Transverse colon (tissue), 4 donors: Measurements from ENCODE around the gene ISG20. TPM values are rescaled to one million over a fixed set of nuclear protein-coding genes. Genes with fewer than 3 reads are reported as not detected.
A peak's percentile ranks its signal among the peaks of the same experiment; 100 is the strongest.

Source experiments
- DNase-seq: peaks from one replicate; pipeline ENCODE4 v3.0.0-alpha.2; 2019
- H3K27ac ChIP-seq, 4 donors: fragments of 200-600 bp; sonication (generic); 2 replicates each; pipeline ENCODE4 v1.5.1; 2016 to 2018; ENCODE audit warnings: inconsistent platforms in 4 of 4
- H3K27me3 ChIP-seq: fragments of 200-600 bp; sonication (generic); 2 replicates; pipeline ENCODE4 v1.5.1; 2017; ENCODE audit warnings: inconsistent platforms
- H3K36me3 ChIP-seq, 4 donors: fragments of 200-600 bp; sonication (generic); 2 replicates each; pipeline ENCODE4 v1.5.1; 2017 to 2019; ENCODE audit warnings: inconsistent platforms in 4 of 4
- H3K4me1 ChIP-seq, 4 donors: fragments of 200-600 bp; sonication (generic); 2 replicates each; pipeline ENCODE4 v1.5.1; 2017 to 2020; ENCODE audit warnings: inconsistent platforms in 4 of 4
- H3K4me3 ChIP-seq, 4 donors: fragments of 200-600 bp; sonication (generic); 1 replicate in 1 of 4; 2 replicates in 3 of 4; pipeline versions ENCODE4 v1.5.1 to v1.6.1; 2017 to 2019; ENCODE audit warnings: inconsistent platforms in 4 of 4
- H3K9me3 ChIP-seq, 2 donors: fragments of 200-600 bp; sonication (generic); 2 replicates each; pipeline ENCODE4 v1.5.1; 2017 to 2019; ENCODE audit warnings: inconsistent platforms in 2 of 2
- CTCF ChIP-seq, 5 experiments: fragments of 200-600 bp in 3 of 5; fragments of 450-650 bp in 2 of 5; sonication (generic) in 3 of 5; IDR thresholded peaks; 1 replicate in 2 of 5; 2 replicates in 3 of 5; pipeline ENCODE4 v1.5.1; 2016 to 2017; ENCODE audit warnings: antibody characterized with exemption in 5 of 5, inconsistent platforms in 3 of 5, mild to moderate bottlenecking in 2 of 5, moderate library complexity in 1 of 5
- EP300 ChIP-seq: sonication (generic); formaldehyde crosslinking; IDR thresholded peaks from one replicate; pipeline ENCODE4 v1.6.1; 2017; ENCODE audit warnings: antibody characterized with exemption, low read depth
- POLR2A ChIP-seq: fragments of 450-650 bp; IDR thresholded peaks from one replicate; pipeline ENCODE4 v1.6.1; 2016; ENCODE audit warnings: antibody characterized with exemption, mild to moderate bottlenecking, moderate library complexity
- POLR2AphosphoS5 ChIP-seq, 3 donors: sonication (generic); formaldehyde crosslinking; IDR thresholded peaks; one replicate each; pipeline ENCODE4 v1.6.1; 2016; ENCODE audit warnings: antibody characterized with exemption in 3 of 3
- WGBS, 2 donors: methylation state at CpG; one replicate each; pipeline ENCODE4 v1.1.5; 2018; ENCODE audit warnings: low coverage in 1 of 2; 5-methylcytosine and 5-hydroxymethylcytosine counted together
- in situ Hi-C, 4 donors: fragments of 200-750 bp; cut with MboI; loops; one replicate each; pipeline versions ENCODE4 v1.15.0 to v1.15.1; 2017; ENCODE audit warnings: low sequenced_read_pairs in 3 of 4, low pct_ligation_motif_present in 1 of 4, low pct_unique_long_range_greater_than_20kb in 1 of 4
- intact Hi-C: fragments of 100-400 bp; cut with DNase I; formaldehyde crosslinking; loops from one replicate; pipeline ENCODE4 v1.15.1; 2023; ENCODE audit warnings: low total_unique reads
- total RNA-seq, 4 donors: library from RNA; depleted of rRNA; stranded (reverse); fragments of >200 nt; gene quantifications; one replicate each; pipeline ENCODE4 v1.1.0, GENCODE V29; 2016

The ISG20 gene
- total RNA-seq: 10 to 100 TPM; 18.7 to 51.9 (median 38.6) TPM

- Histone ChIP-seq H3K4me3 (peak within 1 kb of the TSS; percentile 30 to 52 (median 41)), H3K27ac (peak within 1 kb of the TSS; percentile 95 to 98 (median 96)), H3K9me3 (no peaks in the 10 kb centered on the region), H3K4me1 (peaks cover 9 to 34% (median 33%) of the 10 kb centered on the region in 4 donors), H3K27me3 (no peaks in the 10 kb centered on the region), H3K36me3 (no peaks in the 10 kb centered on the region)
- in situ Hi-C loops (no loop called here), intact Hi-C loops (no loop called here)
- DNase-seq: peak; percentile 96
- TF ChIP-seq CTCF (IDR thresholded peaks at IDR 0.05) (peak; percentile 29 to 82 (median 42)), EP300 (peak; percentile 82), POLR2AphosphoS5 (IDR thresholded peaks at IDR 0.05) (peak; percentile 91 to 97 (median 95)), POLR2A (peak; percentile 98)
- WGBS, 2 donors: 0 to 5% methylated on average over 2 to 24 of the region's 27 CpGs
These were observed at the start of gene ISG20 for GRCh38 chr15:88638626-88639372. TSS of gene ISG20 (plus strand) at chr15:88639016. CDS start at chr15:88639367, 351 bp downstream.

GRCh38 chr15:88590759-88591158 is 48.1 kb upstream of the ISG20 start:
- Histone ChIP-seq H3K4me1 (no peaks in the 10 kb centered on the region), H3K4me3 (no peak overlapping the region), H3K27ac (no peak overlapping the region), H3K9me3 (no peaks in the 10 kb centered on the region), H3K27me3 (no peaks in the 10 kb centered on the region), H3K36me3 (no peaks in the 10 kb centered on the region)
- no peak for DNase-seq
- TF ChIP-seq POLR2AphosphoS5 (IDR thresholded peaks at IDR 0.05) (no peak), POLR2A (no peak), CTCF (IDR thresholded peaks at IDR 0.05) (no peak), EP300 (no peak)
- in situ Hi-C loops (no loop called here), intact Hi-C loops (no loop called here)
- WGBS, 2 donors: 63 to 81% methylated on average over 5 to 6 of the region's 6 CpGs

- no peak overlapping the region for H3K27ac ChIP-seq
- DNase-seq: no peak
- H3K4me1 ChIP-seq: no peaks in the 10 kb centered on the region
- no peak for TF ChIP-seq POLR2A
- no peak for TF ChIP-seq EP300
- TF ChIP-seq CTCF (IDR thresholded peaks at IDR 0.05): no peak
- no peak for TF ChIP-seq POLR2AphosphoS5 (IDR thresholded peaks at IDR 0.05)
- intact Hi-C loops: no loop called here
- no peaks in the 10 kb centered on the region for H3K9me3 ChIP-seq
- in situ Hi-C loops: no loop called here
- H3K27me3 ChIP-seq: no peaks in the 10 kb centered on the region
- no peak overlapping the region for H3K4me3 ChIP-seq
- H3K36me3 ChIP-seq: no peaks in the 10 kb centered on the region
These were observed 47.4 kb upstream of the ISG20 start for GRCh38 chr15:88591384-88591783.

- in situ Hi-C loops (loop anchor here in 2 of 4 donors (25.0 kb wide), 1 partner anchor 117 kb away; no protein-coding TSS in a partner anchor), intact Hi-C loops (no loop called here)
- WGBS, 2 donors: 25 to 38% methylated on average over 3 to 13 of the region's 14 CpGs
- Histone ChIP-seq H3K4me1 (peaks cover 0 to 12% (median 2%) of the 10 kb centered on the region in 4 donors), H3K27ac (no peak overlapping the region), H3K9me3 (no peaks in the 10 kb centered on the region), H3K4me3 (no peak overlapping the region), H3K36me3 (no peaks in the 10 kb centered on the region), H3K27me3 (peaks cover 64% of the 10 kb centered on the region)
- DNase-seq: no peak
- TF ChIP-seq CTCF (IDR thresholded peaks at IDR 0.05) (no peak), POLR2AphosphoS5 (IDR thresholded peaks at IDR 0.05) (no peak), EP300 (no peak), POLR2A (no peak)
These were observed 34.9 kb upstream of the ISG20 start for GRCh38 chr15:88603885-88604284.
